Activated naive CD8-positive, alpha-beta T cell treated with anti-CD3 and anti-CD28 coated beads, Interleukin-2, amount 10 ng/mL, durations not matched to agents 7 days and 5 days (primary cell): Measurements from ENCODE around the gene HBD. TPM values are rescaled to one million over a fixed set of nuclear protein-coding genes. Genes with fewer than 3 reads are reported as not detected.
"Not testable (repeated sequence)": the region's sequence is repeated elsewhere in the genome, so short reads cannot be mapped to it uniquely, and the experiment has no call there.

Source experiments
- ATAC-seq: fragments of 150-1000 bp; cut with Tn5 transposase; one replicate; pipeline ENCODE4 v1.10.0; 2021; ENCODE audit warnings: low read depth, moderate library complexity
- POLR2A ChIA-PET: fragments of 350-600 bp; sonication (Branson Sonifier 250); formaldehyde crosslinking; loops from one replicate; lab custom pipeline; 2021; ENCODE audit warnings: antibody characterized with exemption; lab: Charles Lee
- DNase-seq: peaks from one replicate; pipeline ENCODE4 v3.0.0; 2021
- H3K27ac Mint-ChIP-seq: one replicate; pipeline ENCODE4 v1.8.0; 2022; ENCODE audit warnings: mild to moderate bottlenecking, mixed read lengths
- H3K27me3 Mint-ChIP-seq: one replicate; pipeline ENCODE4 v1.8.0; 2022; ENCODE audit warnings: mild to moderate bottlenecking, moderate library complexity, mixed read lengths
- H3K36me3 Mint-ChIP-seq: one replicate; pipeline ENCODE4 v1.8.0; 2021; ENCODE audit warnings: mild to moderate bottlenecking, mixed read lengths
- H3K4me1 Mint-ChIP-seq: one replicate; pipeline ENCODE4 v1.8.0; 2021; ENCODE audit warnings: mixed read lengths
- H3K4me3 Mint-ChIP-seq: one replicate; pipeline ENCODE4 v1.8.0; 2022; ENCODE audit warnings: mild to moderate bottlenecking, moderate library complexity, mixed read lengths
- H3K9me3 Mint-ChIP-seq: one replicate; pipeline ENCODE4 v1.8.0; 2021; ENCODE audit warnings: mixed read lengths
- total RNA-seq, 2 experiments: library from RNA; stranded (reverse); gene quantifications; one replicate each; pipeline ENCODE4 v1.2.3, GENCODE V29; 2021

HBD gene
- total RNA-seq, 2 experiments from 2014 or later, result not detected

GRCh38 chr11:5248498-5248897 is 14.2 kb upstream of the HBD start:
- H3K27ac Mint-ChIP-seq, POLR2A ChIA-PET, ATAC-seq: not testable (repeated sequence)

GRCh38 chr11:5247472-5248192 is 13.3 kb upstream of the HBD start:
- Mint-ChIP-seq H3K4me1 (no peaks in the 10 kb centered on the region), H3K4me3 (no peak overlapping the region), H3K36me3 (no peaks in the 10 kb centered on the region), H3K27me3 (peaks cover 4% of the 10 kb centered on the region), H3K9me3 (no peaks in the 10 kb centered on the region), H3K27ac (no peak overlapping the region)
- ATAC-seq (no peak), DNase-seq (no peak)
- POLR2A ChIA-PET, result no interaction called here

More at GRCh38 chr11:5248498-5248897, 14.2 kb upstream of the HBD start:
- not testable (repeated sequence) for H3K27me3 Mint-ChIP-seq, H3K36me3 Mint-ChIP-seq, DNase-seq, H3K4me3 Mint-ChIP-seq, H3K9me3 Mint-ChIP-seq, H3K4me1 Mint-ChIP-seq

- ATAC-seq, result no peak
- POLR2A ChIA-PET, result no interaction called here
These were observed 12.6 kb upstream of the HBD start for GRCh38 chr11:5246772-5247471.

GRCh38 chr11:5245155-5245554 is 10.9 kb upstream of the HBD start:
- DNase-seq (no peak), ATAC-seq (no peak)
- H3K4me1 Mint-ChIP-seq, result no peaks in the 10 kb centered on the region
- no peaks in the 10 kb centered on the region for H3K36me3 Mint-ChIP-seq
- peaks cover 2% of the 10 kb centered on the region for H3K27me3 Mint-ChIP-seq
- POLR2A ChIA-PET, result no interaction called here
- no peak overlapping the region for H3K4me3 Mint-ChIP-seq
- H3K9me3 Mint-ChIP-seq, result no peaks in the 10 kb centered on the region
- H3K27ac Mint-ChIP-seq, result no peak overlapping the region

More at GRCh38 chr11:5246772-5247471, 12.6 kb upstream of the HBD start:
- Mint-ChIP-seq H3K27ac (no peak overlapping the region), H3K4me1 (no peaks in the 10 kb centered on the region), H3K4me3 (no peak overlapping the region), H3K9me3 (no peaks in the 10 kb centered on the region), H3K27me3 (peaks cover 4% of the 10 kb centered on the region), H3K36me3 (no peaks in the 10 kb centered on the region)
- no peak for DNase-seq

- Mint-ChIP-seq H3K4me3 (no peak overlapping the region), H3K4me1 (no peaks in the 10 kb centered on the region), H3K9me3 (no peaks in the 10 kb centered on the region), H3K27me3 (peaks cover 3% of the 10 kb centered on the region), H3K27ac (no peak overlapping the region), H3K36me3 (no peaks in the 10 kb centered on the region)
- DNase-seq (no peak), ATAC-seq (no peak)
- POLR2A ChIA-PET, result no interaction called here
These were observed 9.5 kb upstream of the HBD start for GRCh38 chr11:5243816-5244180.

- H3K36me3 Mint-ChIP-seq, result no peaks in the 10 kb centered on the region
- H3K27me3 Mint-ChIP-seq, result peaks cover 3% of the 10 kb centered on the region
- POLR2A ChIA-PET, result no interaction called here
- H3K9me3 Mint-ChIP-seq, result no peaks in the 10 kb centered on the region
- H3K4me1 Mint-ChIP-seq, result no peaks in the 10 kb centered on the region
- ATAC-seq (no peak), DNase-seq (no peak)
- no peak overlapping the region for H3K27ac Mint-ChIP-seq
- no peak overlapping the region for H3K4me3 Mint-ChIP-seq
These were observed 8.9 kb upstream of the HBD start for GRCh38 chr11:5242933-5243815.

- no peaks in the 10 kb centered on the region for H3K4me1 Mint-ChIP-seq
- no peak overlapping the region for H3K27ac Mint-ChIP-seq
- ATAC-seq (no peak), DNase-seq (no peak)
- POLR2A ChIA-PET, result no interaction called here
- peaks cover 2% of the 10 kb centered on the region for H3K27me3 Mint-ChIP-seq
- H3K36me3 Mint-ChIP-seq, result no peaks in the 10 kb centered on the region
- H3K9me3 Mint-ChIP-seq, result no peaks in the 10 kb centered on the region
- H3K4me3 Mint-ChIP-seq, result no peak overlapping the region
These were observed 7.9 kb upstream of the HBD start for GRCh38 chr11:5242208-5242607.

- H3K27ac Mint-ChIP-seq, result no peak overlapping the region
- H3K4me1 Mint-ChIP-seq, result no peaks in the 10 kb centered on the region
- ATAC-seq, result no peak
These were observed 7.2 kb upstream of the HBD start for GRCh38 chr11:5241458-5241857.

GRCh38 chr11:5240458-5240857 is 6.2 kb upstream of the HBD start:
- Mint-ChIP-seq H3K4me1 (no peaks in the 10 kb centered on the region), H3K27me3 (peaks cover 8% of the 10 kb centered on the region), H3K36me3 (no peaks in the 10 kb centered on the region), H3K27ac (no peak overlapping the region), H3K4me3 (no peak overlapping the region), H3K9me3 (no peaks in the 10 kb centered on the region)
- POLR2A ChIA-PET, result no interaction called here
- ATAC-seq (no peak), DNase-seq (no peak)

More at GRCh38 chr11:5241458-5241857, 7.2 kb upstream of the HBD start:
- no peaks in the 10 kb centered on the region for H3K36me3 Mint-ChIP-seq
- H3K27me3 Mint-ChIP-seq, result peaks cover 2% of the 10 kb centered on the region
- no peaks in the 10 kb centered on the region for H3K9me3 Mint-ChIP-seq
- no peak overlapping the region for H3K4me3 Mint-ChIP-seq
- no peak for DNase-seq
- POLR2A ChIA-PET, result no interaction called here

GRCh38 chr11:5240056-5240455 is 5.8 kb upstream of the HBD start:
- POLR2A ChIA-PET, result no interaction called here
- Mint-ChIP-seq H3K4me1 (no peaks in the 10 kb centered on the region), H3K9me3 (no peaks in the 10 kb centered on the region), H3K27ac (no peak overlapping the region), H3K36me3 (no peaks in the 10 kb centered on the region), H3K27me3 (peaks cover 11% of the 10 kb centered on the region), H3K4me3 (no peak overlapping the region)
- DNase-seq (no peak), ATAC-seq (no peak)

GRCh38 chr11:5239046-5239445 is 4.8 kb upstream of the HBD start:
- Mint-ChIP-seq H3K4me3 (no peak overlapping the region), H3K36me3 (no peaks in the 10 kb centered on the region), H3K27ac (no peak overlapping the region), H3K9me3 (no peaks in the 10 kb centered on the region), H3K4me1 (peaks cover 5% of the 10 kb centered on the region), H3K27me3 (peaks cover 11% of the 10 kb centered on the region)
- POLR2A ChIA-PET, result no interaction called here
- ATAC-seq (no peak), DNase-seq (no peak)

- POLR2A ChIA-PET, result no interaction called here
- Mint-ChIP-seq H3K27ac (no peak overlapping the region), H3K4me1 (peaks cover 5% of the 10 kb centered on the region), H3K4me3 (no peak overlapping the region), H3K36me3 (no peaks in the 10 kb centered on the region), H3K27me3 (peaks cover 11% of the 10 kb centered on the region), H3K9me3 (no peaks in the 10 kb centered on the region)
- ATAC-seq, result no peak
- DNase-seq, result no peak
These were observed 4.2 kb upstream of the HBD start for GRCh38 chr11:5238486-5238885.

GRCh38 chr11:5237420-5237819 is 3.1 kb upstream of the HBD start:
- Mint-ChIP-seq H3K4me1 (peaks cover 5% of the 10 kb centered on the region), H3K27ac (no peak overlapping the region), H3K36me3 (no peaks in the 10 kb centered on the region), H3K27me3 (peaks cover 11% of the 10 kb centered on the region), H3K4me3 (no peak overlapping the region), H3K9me3 (no peaks in the 10 kb centered on the region)
- ATAC-seq, result no peak
- POLR2A ChIA-PET, result no interaction called here
- DNase-seq, result no peak
